CD4-positive, alpha-beta T cell treated with Interleukin-15 for 1 hour (primary cell): ENCODE results near the gene PLD1.

Experiments used
- DNase-seq: peaks from one replicate; pipeline ENCODE4 v3.0.0-alpha.2; 2020

PLD1 gene

GRCh38 chr3:171687581-171687980 lies 122.7 kb downstream of the PLD1 start:
- DNase-seq: no peak

GRCh38 chr3:171687064-171687463 lies 123.2 kb downstream of the PLD1 start:
- no peak for DNase-seq

- DNase-seq: no peak
Measured at GRCh38 chr3:171685116-171685895, 125.0 kb downstream of the PLD1 start.

GRCh38 chr3:171684221-171684620 lies 126.1 kb downstream of the PLD1 start:
- DNase-seq: no peak

GRCh38 chr3:171682743-171683142 lies 127.5 kb downstream of the PLD1 start:
- DNase-seq: no peak

- DNase-seq: no peak
Measured at GRCh38 chr3:171680726-171681411, 129.4 kb downstream of the PLD1 start.

- DNase-seq: no peak
Measured at GRCh38 chr3:171678971-171679492, 131.3 kb downstream of the PLD1 start.

GRCh38 chr3:171677706-171678105 lies 132.6 kb downstream of the PLD1 start:
- no peak for DNase-seq

GRCh38 chr3:171676601-171677175 lies 133.6 kb downstream of the PLD1 start:
- no peak for DNase-seq

- DNase-seq: no peak
Measured at GRCh38 chr3:171673951-171674350, 136.3 kb downstream of the PLD1 start.

GRCh38 chr3:171672538-171672937 lies 137.7 kb downstream of the PLD1 start:
- no peak for DNase-seq

GRCh38 chr3:171672124-171672523 lies 138.2 kb downstream of the PLD1 start:
- DNase-seq: no peak

GRCh38 chr3:171671709-171672108 lies 138.6 kb downstream of the PLD1 start:
- DNase-seq: no peak

GRCh38 chr3:171666516-171666915 lies 143.8 kb downstream of the PLD1 start:
- DNase-seq: no peak

GRCh38 chr3:171663805-171664204 lies 146.5 kb downstream of the PLD1 start:
- no peak for DNase-seq

GRCh38 chr3:171661484-171661883 lies 148.8 kb downstream of the PLD1 start:
- no peak for DNase-seq

GRCh38 chr3:171660188-171660587 lies 150.1 kb downstream of the PLD1 start:
- no peak for DNase-seq

GRCh38 chr3:171658841-171659240 lies 151.4 kb downstream of the PLD1 start:
- no peak for DNase-seq

GRCh38 chr3:171654809-171655208 lies 155.5 kb downstream of the PLD1 start:
- no peak for DNase-seq

- DNase-seq: no peak
Measured at GRCh38 chr3:171654326-171654725, 156.0 kb downstream of the PLD1 start.

- no peak for DNase-seq
Measured at GRCh38 chr3:171653701-171654100, 156.6 kb downstream of the PLD1 start.

- DNase-seq: no peak
Measured at GRCh38 chr3:171652932-171653331, 157.4 kb downstream of the PLD1 start.

GRCh38 chr3:171649911-171650592 lies 160.2 kb downstream of the PLD1 start:
- no peak for DNase-seq
